GM19328 (cell line): ENCODE results near the gene RPN2.

Source experiments
- ATAC-seq: cut with Tn5 transposase; IDR thresholded peaks from one replicate; pipeline ENCODE4 v1.9.1; 2021; ENCODE audit warnings: mild to moderate bottlenecking, moderate library complexity; ENCODE audit not compliant: unreplicated experiment

RPN2 gene

GRCh38 chr20:37209193-37209592, 30.1 kb downstream of the RPN2 start:
- ATAC-seq, result no peak

- ATAC-seq, result no peak
Measured at GRCh38 chr20:37209661-37210314, 30.7 kb downstream of the RPN2 start.

DNA sequence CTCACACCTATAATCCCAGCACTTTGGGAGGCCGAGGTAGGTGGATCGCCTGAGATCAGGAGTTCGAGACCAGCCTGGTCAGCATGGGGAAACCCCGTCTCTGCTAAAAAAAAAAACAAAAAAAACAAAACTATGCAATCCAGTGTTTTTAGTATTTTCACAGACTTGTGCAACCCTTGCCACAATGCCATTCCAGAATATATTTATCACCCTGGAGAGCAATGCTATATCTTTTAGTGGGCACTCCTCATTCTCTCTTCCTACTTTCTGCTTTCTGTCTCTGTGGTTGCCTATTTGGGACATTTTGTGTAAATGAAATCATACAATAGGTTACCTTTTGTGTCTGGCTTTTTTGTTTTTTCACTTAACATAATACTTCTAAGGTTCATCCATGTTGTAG, 39.3 kb downstream of the RPN2 start:
- no peak for ATAC-seq

DNA sequence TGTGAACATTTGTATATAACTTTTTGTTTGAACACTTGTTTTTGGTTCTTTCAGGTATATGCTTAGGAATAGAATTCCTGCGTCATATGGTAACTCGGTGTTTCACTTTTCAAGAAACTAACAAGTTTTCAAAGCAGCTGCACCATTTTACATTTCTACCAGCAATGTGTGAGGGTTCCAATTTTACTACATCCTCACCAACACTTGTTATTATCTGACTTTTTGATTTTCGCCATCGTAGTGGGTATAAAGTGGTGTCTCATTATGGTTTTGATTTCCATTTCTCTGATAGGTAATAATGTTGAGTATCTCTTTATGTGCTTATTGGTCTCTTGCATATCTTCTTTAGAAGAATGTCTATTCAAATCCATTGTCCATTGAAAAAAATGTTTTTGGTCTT, 39.8 kb downstream of the RPN2 start:
- ATAC-seq, result no peak

- ATAC-seq, result no peak
Measured at GRCh38 chr20:37219751-37220668, 40.9 kb downstream of the RPN2 start.

DNA sequence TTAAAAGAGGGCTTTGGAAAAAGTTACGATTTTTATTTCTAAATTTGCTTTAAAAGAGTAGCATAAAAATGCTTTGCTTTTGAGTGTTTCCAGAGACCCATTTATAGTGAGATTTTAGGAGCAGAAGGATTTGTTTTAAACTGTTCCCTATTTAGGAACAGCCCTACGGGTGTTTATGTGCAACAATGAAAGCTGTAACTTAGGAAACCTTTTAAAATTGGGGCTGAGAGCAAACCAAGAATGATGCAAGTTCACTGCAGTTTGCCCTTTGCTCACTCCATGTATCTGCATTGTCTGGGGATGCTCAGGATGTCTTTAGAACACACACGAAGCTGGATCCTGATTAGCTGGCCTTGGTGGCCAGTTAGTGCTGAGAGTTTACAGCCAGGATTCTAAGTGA, 41.6 kb downstream of the RPN2 start:
- ATAC-seq, result no peak

DNA sequence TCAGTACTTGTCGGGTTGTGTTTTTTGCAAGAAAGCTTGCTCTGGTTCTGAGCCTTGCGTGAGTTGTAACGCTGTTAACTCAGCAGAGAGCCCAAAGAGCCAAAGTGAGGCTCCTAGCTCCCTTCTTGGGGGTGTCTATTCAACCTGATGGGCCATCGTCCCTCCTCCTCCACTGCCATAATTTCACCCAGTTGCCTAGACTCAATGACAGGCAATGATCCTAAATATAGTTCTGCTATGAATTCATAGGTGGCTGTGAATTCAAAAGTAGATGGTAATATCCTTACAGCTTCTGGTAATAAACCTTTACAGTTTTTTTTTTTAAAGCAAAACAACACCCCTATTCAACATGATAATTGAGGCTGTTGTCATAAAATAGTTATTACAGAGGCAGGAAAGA, 43.0 kb downstream of the RPN2 start:
- ATAC-seq, result no peak

GRCh38 chr20:37223053-37223452, 43.9 kb downstream of the RPN2 start:
- no peak for ATAC-seq

- ATAC-seq, result no peak
Measured at GRCh38 chr20:37225146-37225545, 46.0 kb downstream of the RPN2 start.

- no peak for ATAC-seq
Measured at GRCh38 chr20:37226889-37227288, 47.8 kb downstream of the RPN2 start.

DNA sequence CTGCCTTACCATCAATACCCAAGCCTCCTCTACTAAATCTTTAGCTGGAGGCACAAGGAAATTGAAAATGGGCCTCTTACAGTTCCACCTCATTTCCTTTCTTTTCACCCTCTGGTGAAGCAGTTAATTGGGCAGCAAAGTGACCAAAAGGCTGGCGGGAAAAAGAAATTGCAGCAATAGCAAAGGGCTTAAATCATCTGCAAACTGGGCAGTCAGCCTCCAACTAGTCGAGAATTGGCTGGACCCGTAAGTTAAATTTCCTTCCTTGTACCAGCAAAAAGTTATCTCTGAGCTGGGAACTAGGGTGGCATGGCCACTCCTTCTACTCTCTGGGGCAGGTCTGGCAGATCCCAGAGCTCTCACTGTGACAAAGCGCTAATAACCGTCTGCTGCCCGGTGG, 49.0 kb downstream of the RPN2 start:
- no peak for ATAC-seq

DNA sequence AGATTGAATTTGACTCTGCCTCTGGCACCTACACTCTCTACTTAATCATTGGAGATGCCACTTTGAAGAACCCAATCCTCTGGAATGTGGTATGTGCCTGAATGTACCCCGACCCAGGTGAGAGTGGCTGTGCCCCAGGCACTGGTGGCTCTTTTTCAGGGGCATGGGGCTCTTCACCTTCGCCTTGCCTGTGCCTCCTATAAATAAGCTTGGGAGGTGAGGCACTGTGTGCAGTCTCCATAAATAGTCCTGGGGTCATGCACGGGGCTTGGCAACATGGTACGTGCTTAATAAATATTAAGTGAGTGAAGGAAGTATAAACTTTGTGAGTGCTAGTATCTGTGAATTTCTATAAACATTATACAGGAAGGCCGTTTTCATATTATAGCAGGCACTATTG, 49.5 kb downstream of the RPN2 start:
- no peak for ATAC-seq

DNA sequence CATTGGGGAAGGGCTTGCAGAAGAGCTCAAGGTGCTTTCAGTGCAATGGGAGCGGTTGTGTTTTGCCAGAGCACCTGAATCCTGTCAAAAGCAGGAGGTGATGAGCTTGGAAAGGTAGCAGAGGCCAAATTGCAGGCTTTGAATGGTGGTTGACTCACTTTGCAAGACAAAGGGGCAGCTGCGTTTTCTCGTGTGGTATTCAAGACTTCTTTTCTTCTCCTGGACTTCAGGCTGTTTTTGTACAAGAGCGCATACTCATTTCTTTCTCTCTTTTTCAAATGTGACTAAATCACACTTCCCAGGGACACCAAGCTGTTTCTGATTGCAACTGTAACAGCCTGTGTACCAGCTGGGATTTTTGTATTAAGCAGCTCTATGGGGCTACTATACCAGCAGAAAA, 50.2 kb downstream of the RPN2 start:
- no peak for ATAC-seq

DNA sequence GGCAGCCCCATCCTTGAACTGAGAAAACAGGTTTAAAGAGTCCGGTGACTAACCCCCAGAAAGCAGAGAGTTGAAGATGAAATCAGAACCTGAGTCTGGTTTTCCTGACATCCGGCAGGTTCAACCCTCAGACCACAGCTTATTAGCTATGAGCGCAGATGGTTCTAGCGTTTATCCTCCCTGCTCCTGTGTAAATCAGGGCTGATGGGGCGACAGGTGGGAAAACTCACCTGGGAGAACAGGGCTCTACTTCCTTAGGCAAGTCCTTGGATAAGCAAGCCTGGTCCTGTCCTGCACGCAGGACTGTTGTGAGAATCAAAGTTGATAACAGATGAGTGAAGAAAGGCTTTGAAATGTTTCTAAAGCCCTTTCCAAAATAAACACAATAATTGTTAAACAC, 51.1 kb downstream of the RPN2 start:
- ATAC-seq, result no peak

- ATAC-seq, result no peak
Measured at GRCh38 chr20:37231947-37232630, 53.0 kb downstream of the RPN2 start.

- ATAC-seq, result no peak
Measured at GRCh38 chr20:37233548-37234253, 54.6 kb downstream of the RPN2 start.

DNA sequence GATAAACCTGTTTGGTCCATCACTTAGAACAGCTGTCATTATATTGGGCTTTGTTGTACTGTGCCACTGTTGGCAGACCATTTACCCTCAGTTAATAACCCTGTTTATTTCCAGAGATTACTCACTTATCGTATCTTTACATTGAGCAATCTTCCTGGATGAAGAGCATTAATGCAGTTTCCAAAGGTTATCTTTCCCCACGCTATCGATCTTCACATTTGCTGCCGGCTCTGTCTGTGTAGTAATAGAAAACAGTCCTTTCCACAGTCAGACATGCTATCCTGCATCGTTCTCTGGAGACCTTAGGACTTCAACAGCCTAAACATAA, 55.1 kb downstream of the RPN2 start:
- no peak for ATAC-seq

GRCh38 chr20:37235065-37235464, 55.9 kb downstream of the RPN2 start:
- ATAC-seq, result no peak

DNA sequence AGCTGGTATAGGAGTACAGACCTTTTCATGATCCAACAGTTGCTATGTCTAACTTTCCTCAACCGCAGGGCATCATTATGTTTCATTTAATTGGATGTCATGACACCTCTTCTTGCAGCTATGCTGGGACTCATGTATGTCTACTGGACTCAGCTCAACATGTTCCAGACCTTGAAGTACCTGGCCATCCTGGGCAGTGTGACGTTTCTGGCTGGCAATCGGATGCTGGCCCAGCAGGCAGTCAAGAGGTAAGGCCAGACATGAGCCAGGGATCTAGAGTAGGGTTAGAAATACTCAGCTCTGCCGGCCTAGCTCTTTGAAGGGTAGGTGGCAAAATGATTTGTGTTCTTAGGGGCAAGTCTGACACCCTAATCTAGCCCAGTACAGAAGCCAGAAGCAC, 57.3 kb downstream of the RPN2 start:
- ATAC-seq, result no peak

DNA sequence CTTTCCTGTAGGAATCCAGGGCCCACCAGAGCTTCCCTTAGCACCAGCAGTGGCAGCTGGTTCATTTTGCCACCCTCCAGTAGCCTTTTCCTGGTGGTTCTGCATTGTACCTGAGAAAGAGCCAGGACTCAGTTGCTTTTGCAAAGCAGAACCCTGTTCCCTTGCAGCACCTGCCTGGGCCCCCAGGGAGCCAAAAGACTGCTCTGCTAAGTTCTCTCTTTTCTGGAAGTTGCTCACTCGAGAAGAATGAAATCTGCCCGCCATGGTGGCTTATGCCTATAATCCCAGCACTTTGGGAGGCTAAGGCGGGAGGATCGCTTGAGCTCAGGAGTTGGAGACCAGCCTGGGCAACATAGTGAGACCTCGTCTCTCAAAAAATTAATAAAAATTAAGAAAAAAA, 58.5 kb downstream of the RPN2 start:
- ATAC-seq, result no peak

GRCh38 chr20:37238426-37238825, 59.3 kb downstream of the RPN2 start:
- no peak for ATAC-seq
